Testis (tissue), 2 donors: ENCODE measurements around the gene FA2H.
"Not testable (repeated sequence)": the region's sequence is repeated elsewhere in the genome, so short reads cannot be mapped to it uniquely, and the experiment has no call there.

Source experiments
- CTCF ChIP-seq, 3 experiments: fragments of 450-650 bp in 2 of 3; fragments of 200-600 bp in 1 of 3; sonication (generic) in 1 of 3; IDR thresholded peaks; one replicate each; pipeline ENCODE4 v1.5.1; 2016 to 2019; ENCODE audit warnings: antibody characterized with exemption in 3 of 3, mild to moderate bottlenecking in 2 of 3, moderate library complexity in 1 of 3
- POLR2A ChIP-seq: fragments of 450-650 bp; IDR thresholded peaks from one replicate; pipeline ENCODE4 v1.6.1; 2017; ENCODE audit warnings: antibody characterized with exemption, mild to moderate bottlenecking, moderate library complexity

- not testable (repeated sequence) for TF ChIP-seq CTCF (IDR thresholded peaks at IDR 0.05); POLR2A
Observed at GRCh38 chr16:74764184-74764583, 10.4 kb downstream of the FA2H start.
